Stomach (tissue), 4 donors: ENCODE data around the gene ETV6.

Experiments used
- CTCF ChIP-seq, 7 experiments: fragments of 450-650 bp in 4 of 7; fragments of 200-600 bp in 3 of 7; sonication (generic) in 3 of 7; IDR thresholded peaks; one replicate each; pipeline ENCODE4 v1.5.1; 2016 to 2019; ENCODE audit warnings: antibody characterized with exemption in 7 of 7, control low read depth in 2 of 7, mild to moderate bottlenecking in 1 of 7
- EP300 ChIP-seq: sonication (generic); formaldehyde crosslinking; IDR thresholded peaks from one replicate; pipeline ENCODE4 v1.6.1; 2017; ENCODE audit warnings: antibody characterized with exemption
- POLR2AphosphoS5 ChIP-seq, 3 donors: sonication (generic); formaldehyde crosslinking; IDR thresholded peaks; one replicate each; pipeline ENCODE4 v1.6.1; 2016; ENCODE audit warnings: antibody characterized with exemption in 3 of 3

DNA sequence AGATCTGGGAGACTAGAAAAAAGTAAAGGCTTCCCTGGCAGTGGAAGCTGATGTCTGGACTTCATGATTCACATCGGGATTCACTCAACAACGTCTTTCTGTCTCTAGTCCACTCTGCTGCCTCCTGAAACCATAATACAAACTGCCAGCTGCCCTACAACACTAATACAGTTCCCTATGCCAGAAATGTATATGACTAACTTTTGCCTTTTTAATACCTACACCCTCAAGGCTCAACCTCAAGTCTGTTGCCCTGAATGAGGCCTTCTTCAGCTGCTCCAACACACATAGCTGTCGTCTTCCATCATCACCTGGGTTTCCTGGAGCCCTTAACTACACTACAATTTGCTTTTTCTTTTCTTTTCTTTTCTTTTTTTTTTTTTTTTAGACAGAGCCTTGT is 238.6 kb downstream of the ETV6 start:
- no peak for TF ChIP-seq POLR2AphosphoS5 (IDR thresholded peaks at IDR 0.05)
- TF ChIP-seq CTCF (IDR thresholded peaks at IDR 0.05) = no peak
- TF ChIP-seq EP300 = no peak
